Psoas muscle (tissue), 8 donors: ENCODE data around the gene ASPG. TPM values are rescaled to one million over a fixed set of nuclear protein-coding genes. Genes with fewer than 3 reads are reported as not detected.

Experiments used
- ATAC-seq, 4 donors: fragments of 200-7000 bp; cut with Tn5 transposase; one replicate each; pipeline ENCODE4 v1.9.1; 2020; ENCODE audit warnings: moderate library complexity in 3 of 4, mild to moderate bottlenecking in 2 of 4
- DNase-seq, 2 donors: peaks; one replicate each; pipeline ENCODE4 v3.0.0-alpha.2; 2020
- H3K27ac ChIP-seq: fragments of 200-600 bp; one replicate; pipeline ENCODE4 v1.8.0; 2022
- H3K27me3 ChIP-seq, 3 donors: fragments of 200-600 bp in 1 of 3; one replicate each; pipeline versions ENCODE4 v1.6.1 to v1.8.0; 2013 to 2022; ENCODE audit warnings: low read length in 2 of 3, mild to moderate bottlenecking in 2 of 3, moderate library complexity in 1 of 3; ENCODE audit not compliant: insufficient read depth in 3 of 3
- H3K36me3 ChIP-seq, 2 donors: fragments of 200-600 bp in 1 of 2; one replicate each; pipeline versions ENCODE4 v1.6.1 to v1.8.0; 2013 to 2022; ENCODE audit warnings: low read depth in 1 of 2, mild to moderate bottlenecking in 1 of 2, moderate library complexity in 1 of 2; ENCODE audit not compliant: insufficient read depth in 1 of 2
- H3K4me1 ChIP-seq: fragments of 200-600 bp; one replicate; pipeline ENCODE4 v1.8.0; 2022
- H3K4me3 ChIP-seq: fragments of 200-600 bp; one replicate; pipeline ENCODE4 v1.8.0; 2022; ENCODE audit warnings: mild to moderate bottlenecking
- H3K9me3 ChIP-seq: fragments of 200-600 bp; one replicate; pipeline ENCODE4 v1.8.0; 2022
- CTCF ChIP-seq: fragments of 200-600 bp; IDR thresholded peaks from one replicate; pipeline ENCODE4 v1.8.0; 2022; ENCODE audit warnings: antibody characterized with exemption
- WGBS, 3 donors: extraction: QIAGEN DNeasy Blood & Tissue Kit; methylation state at CpG; one replicate each; pipeline versions ENCODE4 v1.1.6 to v1.1.7; 2013; 5-methylcytosine and 5-hydroxymethylcytosine counted together
- intact Hi-C, 2 donors: fragments of 100-400 bp; cut with DNase I; formaldehyde crosslinking; loops; one replicate each; pipeline versions ENCODE4 v1.11.0 to v1.14.2; 2022
- polyA plus RNA-seq, 3 donors: library from polyadenylated mRNA; stranded (reverse); fragments of 200-250 nt; gene quantifications; one replicate each; pipeline ENCODE4 v1.2.3, GENCODE V29; 2013
- total RNA-seq, 4 donors: library from RNA; stranded (reverse); fragmentation: NEBNext Ultra II Directional in 2 of 4; extraction: Animal tissue kit (Norgen Biotek cat#: 25700) in 2 of 4; gene quantifications; one replicate each; pipeline versions ENCODE4 v1.2.1 to v1.2.4, GENCODE V29; 2021 to 2023
- donor health status: healthy with polysubstance abuse.
- donor health status: DM: no; HTN: no; CAD: no; lungs with moderate emphysema.
- donor health status: Bipolar disorder and iron deficiency.
- donor health status: healthy.
- donor health status: DM: yes; HTN: yes; CAD: no.
- donor health status: DM: no; HTN: no; CAD: no.
- donor health status: DM: no; HTN: no; CAD: no.
- donor health status: DM: yes; HTN: yes; CAD: no.

The ASPG gene
- total and polyA plus RNA-seq, 7 donors = 0.04 to 0.84 (median 0.33) TPM; not detected in 1

- H3K36me3 ChIP-seq = no peaks in the 10 kb centered on the region
- no peaks in the 10 kb centered on the region for H3K9me3 ChIP-seq
- intact Hi-C loops = no loop called here
- no peaks in the 10 kb centered on the region for H3K4me1 ChIP-seq
- 76 to 85% (median 78%) methylated on average over 8 to 11 of the region's 11 CpGs for WGBS, 3 donors
- ATAC-seq (no peak), DNase-seq (peak; percentile 13 to 36)
- TF ChIP-seq CTCF = no peak
- H3K27ac ChIP-seq = no peak overlapping the region
- peaks cover 0 to 9% (median 0%) of the 10 kb centered on the region in 3 donors for H3K27me3 ChIP-seq
- no peak overlapping the region for H3K4me3 ChIP-seq
Measured at GRCh38 chr14:104149278-104149595, 63.7 kb downstream of the ASPG start.

- H3K27me3 ChIP-seq = peaks cover 0 to 9% (median 0%) of the 10 kb centered on the region in 3 donors
- no peak for TF ChIP-seq CTCF
- H3K27ac ChIP-seq = no peak overlapping the region
- peak; percentile 12 to 52 for DNase-seq
- no peaks in the 10 kb centered on the region for H3K36me3 ChIP-seq
- peak in 1 of 4 donors; percentile 45 for ATAC-seq
- no peaks in the 10 kb centered on the region for H3K9me3 ChIP-seq
- H3K4me3 ChIP-seq = no peak overlapping the region
- intact Hi-C loops = no loop called here
- WGBS, 3 donors = 22 to 24% (median 24%) methylated on average over 10 to 12 of the region's 12 CpGs
- no peaks in the 10 kb centered on the region for H3K4me1 ChIP-seq
Measured at GRCh38 chr14:104149617-104150135, 64.2 kb downstream of the ASPG start.

- H3K4me1 ChIP-seq = no peaks in the 10 kb centered on the region
- TF ChIP-seq CTCF = no peak
Measured at GRCh38 chr14:104150136-104151025, 64.9 kb downstream of the ASPG start.

GRCh38 chr14:104151026-104151381 is 65.5 kb downstream of the ASPG start:
- H3K36me3 ChIP-seq = no peaks in the 10 kb centered on the region
- no peak for DNase-seq
- ATAC-seq = no peak
- intact Hi-C loops = no loop called here
- no peak overlapping the region for H3K4me3 ChIP-seq
- 77 to 86% (median 77%) methylated on average over 5 of the region's 5 CpGs for WGBS, 3 donors
- no peaks in the 10 kb centered on the region for H3K9me3 ChIP-seq
- no peaks in the 10 kb centered on the region for H3K4me1 ChIP-seq
- H3K27me3 ChIP-seq = peaks cover 0 to 7% (median 0%) of the 10 kb centered on the region in 3 donors
- no peak for TF ChIP-seq CTCF
- H3K27ac ChIP-seq = no peak overlapping the region

More at GRCh38 chr14:104150136-104151025, 64.9 kb downstream of the ASPG start:
- no peak overlapping the region for H3K4me3 ChIP-seq
- ATAC-seq (no peak), DNase-seq (peak in 1 of 2 donors; percentile 36)
- H3K27ac ChIP-seq = no peak overlapping the region
- intact Hi-C loops = no loop called here
- peaks cover 0 to 7% (median 0%) of the 10 kb centered on the region in 3 donors for H3K27me3 ChIP-seq
- H3K9me3 ChIP-seq = no peaks in the 10 kb centered on the region
- 36 to 50% (median 39%) methylated on average over 17 to 19 of the region's 19 CpGs for WGBS, 3 donors
- no peaks in the 10 kb centered on the region for H3K36me3 ChIP-seq
